Tibial nerve (tissue), 4 donors: ENCODE measurements around the gene JARID2. TPM values are rescaled to one million over a fixed set of nuclear protein-coding genes. Genes with fewer than 3 reads are reported as not detected.

ENCODE experiments used
- DNase-seq, 2 donors: peaks; one replicate each; pipeline ENCODE4 v3.0.0-alpha.2; 2019; ENCODE audit warnings: low spot score in 2 of 2
- H3K27ac ChIP-seq, 4 donors: fragments of 200-600 bp; sonication (generic) in 3 of 4; one replicate each; pipeline ENCODE4 v1.5.1; 2017 to 2019; ENCODE audit warnings: mild to moderate bottlenecking in 1 of 4
- H3K27me3 ChIP-seq, 2 donors: fragments of 200-600 bp; sonication (generic) in 1 of 2; one replicate each; pipeline versions ENCODE4 v1.5.1 to v1.6.0; 2017 to 2019
- H3K36me3 ChIP-seq, 3 donors: fragments of 200-600 bp; sonication (generic); one replicate each; pipeline ENCODE4 v1.5.1; 2018 to 2019
- H3K4me1 ChIP-seq, 4 donors: fragments of 200-600 bp; sonication (generic) in 3 of 4; one replicate each; pipeline ENCODE4 v1.5.1; 2017 to 2019
- H3K4me3 ChIP-seq, 4 donors: fragments of 200-600 bp; sonication (generic) in 3 of 4; one replicate each; pipeline ENCODE4 v1.5.1; 2017 to 2019; ENCODE audit warnings: mild to moderate bottlenecking in 1 of 4, moderate library complexity in 1 of 4
- H3K9me3 ChIP-seq, 4 donors: fragments of 200-600 bp; sonication (generic) in 3 of 4; one replicate each; pipeline ENCODE4 v1.5.1; 2017 to 2019
- CTCF ChIP-seq, 5 experiments: fragments of 200-600 bp in 3 of 5; fragments of 450-650 bp in 2 of 5; sonication (generic) in 3 of 5; IDR thresholded peaks; one replicate each; pipeline ENCODE4 v1.5.1; 2016 to 2019; ENCODE audit warnings: antibody characterized with exemption in 5 of 5, mild to moderate bottlenecking in 3 of 5, moderate library complexity in 2 of 5
- EP300 ChIP-seq, 2 donors: sonication (generic); formaldehyde crosslinking; IDR thresholded peaks; one replicate each; pipeline ENCODE4 v1.6.1; 2017; ENCODE audit warnings: antibody characterized with exemption in 2 of 2, mild to moderate bottlenecking in 1 of 2
- POLR2A ChIP-seq, 2 donors: fragments of 450-650 bp; IDR thresholded peaks; one replicate each; pipeline ENCODE4 v1.6.1; 2017; ENCODE audit warnings: antibody characterized with exemption in 2 of 2, mild to moderate bottlenecking in 2 of 2, moderate library complexity in 2 of 2
- WGBS, 2 donors: methylation state at CpG; one replicate each; pipeline ENCODE4 v1.1.5; 2018; 5-methylcytosine and 5-hydroxymethylcytosine counted together
- total RNA-seq, 4 donors: library from RNA; depleted of rRNA; stranded (reverse); fragments of >200 nt; gene quantifications; one replicate each; pipeline ENCODE4 v1.1.0, GENCODE V29; 2016

The JARID2 gene
- total RNA-seq, 4 donors from 2014 or later, result 9.0 to 26.1 (median 9.8) TPM

GRCh38 chr6:15382712-15383111 lies 136.8 kb downstream of the JARID2 start:
- WGBS, 2 donors, result 87 to 90% methylated on average over 8 of the region's 8 CpGs

GRCh38 chr6:15384901-15385300 lies 139.0 kb downstream of the JARID2 start:
- TF ChIP-seq CTCF (IDR thresholded peaks at IDR 0.05) (no peak), POLR2A (IDR thresholded peaks at IDR 0.05) (no peak), EP300 (IDR thresholded peaks at IDR 0.05) (no peak)
- no peaks in the 10 kb centered on the region for H3K36me3 ChIP-seq
- no peaks in the 10 kb centered on the region for H3K27me3 ChIP-seq
- H3K9me3 ChIP-seq, result no peaks in the 10 kb centered on the region
- no peak overlapping the region for H3K4me3 ChIP-seq
- H3K27ac ChIP-seq, result no peak overlapping the region
- 47 to 51% methylated on average over 4 of the region's 4 CpGs for WGBS, 2 donors
- no peak for DNase-seq
- H3K4me1 ChIP-seq, result peaks cover 0 to 45% (median 20%) of the 10 kb centered on the region in 4 donors

More at GRCh38 chr6:15382712-15383111, 136.8 kb downstream of the JARID2 start:
- no peak for TF ChIP-seq POLR2A (IDR thresholded peaks at IDR 0.05)
- TF ChIP-seq EP300 (IDR thresholded peaks at IDR 0.05), result no peak
- TF ChIP-seq CTCF (IDR thresholded peaks at IDR 0.05), result no peak
- no peaks in the 10 kb centered on the region for H3K36me3 ChIP-seq
- H3K27ac ChIP-seq, result no peak overlapping the region
- no peaks in the 10 kb centered on the region for H3K27me3 ChIP-seq
- DNase-seq, result no peak
- H3K4me3 ChIP-seq, result no peak overlapping the region
- no peaks in the 10 kb centered on the region for H3K9me3 ChIP-seq
- peaks cover 0 to 32% (median 7%) of the 10 kb centered on the region in 4 donors for H3K4me1 ChIP-seq

GRCh38 chr6:15385521-15385920 lies 139.7 kb downstream of the JARID2 start:
- Histone ChIP-seq H3K36me3 (no peaks in the 10 kb centered on the region), H3K27me3 (no peaks in the 10 kb centered on the region), H3K27ac (no peak overlapping the region), H3K9me3 (no peaks in the 10 kb centered on the region), H3K4me3 (no peak overlapping the region), H3K4me1 (peaks cover 4 to 46% (median 25%) of the 10 kb centered on the region in 4 donors)
- DNase-seq, result no peak
- TF ChIP-seq CTCF (IDR thresholded peaks at IDR 0.05) (no peak), EP300 (IDR thresholded peaks at IDR 0.05) (no peak), POLR2A (IDR thresholded peaks at IDR 0.05) (no peak)
- 84 to 88% methylated on average over 6 of the region's 6 CpGs for WGBS, 2 donors

- no peak overlapping the region for H3K4me3 ChIP-seq
- TF ChIP-seq POLR2A (IDR thresholded peaks at IDR 0.05) (no peak), CTCF (IDR thresholded peaks at IDR 0.05) (no peak), EP300 (IDR thresholded peaks at IDR 0.05) (no peak)
- 79 to 88% methylated on average over 7 of the region's 7 CpGs for WGBS, 2 donors
- H3K4me1 ChIP-seq, result peaks cover 5 to 53% (median 30%) of the 10 kb centered on the region in 4 donors
- H3K9me3 ChIP-seq, result no peaks in the 10 kb centered on the region
- no peak overlapping the region for H3K27ac ChIP-seq
- H3K27me3 ChIP-seq, result no peaks in the 10 kb centered on the region
- no peak for DNase-seq
- no peaks in the 10 kb centered on the region for H3K36me3 ChIP-seq
These were observed 140.4 kb downstream of the JARID2 start for GRCh38 chr6:15386110-15386755.

- TF ChIP-seq EP300 (IDR thresholded peaks at IDR 0.05) (no peak), CTCF (IDR thresholded peaks at IDR 0.05) (no peak), POLR2A (IDR thresholded peaks at IDR 0.05) (no peak)
- Histone ChIP-seq H3K27me3 (no peaks in the 10 kb centered on the region), H3K9me3 (no peaks in the 10 kb centered on the region), H3K36me3 (no peaks in the 10 kb centered on the region), H3K27ac (no peak overlapping the region), H3K4me3 (no peak overlapping the region), H3K4me1 (peaks cover 5 to 58% (median 34%) of the 10 kb centered on the region in 4 donors)
- no peak for DNase-seq
- WGBS, 2 donors, result 87 to 90% methylated on average over 3 of the region's 3 CpGs
These were observed 140.9 kb downstream of the JARID2 start for GRCh38 chr6:15386756-15387112.
